Uterine smooth muscle cell (primary cell): Measurements from ENCODE around the gene SIX2. TPM values are rescaled to one million over a fixed set of nuclear protein-coding genes. Genes with fewer than 3 reads are reported as not detected.

Source experiments
- total RNA-seq: library from RNA; depleted of rRNA; stranded (reverse); fragments of >200 nt; gene quantifications from 2 replicates; pipeline ENCODE4 v1.2.3, GENCODE V29; 2014

SIX2 gene
- total RNA-seq: 1.00 and 1.1 TPM in 2 replicates

GRCh38 chr2:45009303-45009927 lies at the start of gene SIX2:
TSS of gene SIX2 (minus strand) at chr2:45009452. CDS start at chr2:45009110, 342 bp downstream.

Other genes with a start within 250 kb of the SIX2 start
- gene SIX3, start 67.8 kb downstream of the SIX2 start, total RNA-seq: under 0.01 TPM in 1 of 2 replicates, not detected in the other